ENCODE data around the gene CEP162.
"Not testable (repeated sequence)": the region's sequence is repeated elsewhere in the genome, so short reads cannot be mapped to it uniquely, and the experiment has no call there.

Gene CEP162

GRCh38 chr6:84227434-84228197, at the start of gene CEP162:
CEP162 (minus strand) TSS chr6:84227643; CDS start chr6:84226393, 1,250 bp downstream.
- DNase-seq: peak; percentile 71

- no peak for DNase-seq
These were observed 47.4 kb upstream of the CEP162 start for GRCh38 chr6:84274856-84275255.

- no peak for DNase-seq
These were observed 45.8 kb upstream of the CEP162 start for GRCh38 chr6:84273048-84273809.

- no peak for DNase-seq
These were observed 44.9 kb upstream of the CEP162 start for GRCh38 chr6:84272298-84272697.

- DNase-seq: no peak
These were observed 43.7 kb upstream of the CEP162 start for GRCh38 chr6:84271061-84271716.

- DNase-seq: no peak
These were observed 42.7 kb upstream of the CEP162 start for GRCh38 chr6:84269947-84270733.

- DNase-seq: no peak
These were observed 41.3 kb upstream of the CEP162 start for GRCh38 chr6:84268781-84269180.

- no peak for DNase-seq
These were observed 36.1 kb upstream of the CEP162 start for GRCh38 chr6:84263557-84263956.

- no peak for DNase-seq
These were observed 33.5 kb upstream of the CEP162 start for GRCh38 chr6:84260926-84261325.

- no peak for DNase-seq
These were observed 32.8 kb upstream of the CEP162 start for GRCh38 chr6:84260196-84260595.

GRCh38 chr6:84258866-84259265, 31.4 kb upstream of the CEP162 start:
- no peak for DNase-seq

GRCh38 chr6:84258268-84258667, 30.8 kb upstream of the CEP162 start:
- DNase-seq: no peak

- no peak for DNase-seq
These were observed 28.2 kb upstream of the CEP162 start for GRCh38 chr6:84255641-84256040.

GRCh38 chr6:84253380-84253779, 25.9 kb upstream of the CEP162 start:
- DNase-seq: no peak

- no peak for DNase-seq
These were observed 24.6 kb upstream of the CEP162 start for GRCh38 chr6:84251891-84252539.

- DNase-seq: no peak
These were observed 22.3 kb upstream of the CEP162 start for GRCh38 chr6:84249724-84250123.

GRCh38 chr6:84244416-84245081, 17.1 kb upstream of the CEP162 start:
- DNase-seq: not testable (repeated sequence)

GRCh38 chr6:84243240-84243639, 15.8 kb upstream of the CEP162 start:
- no peak for DNase-seq

- DNase-seq: no peak
These were observed 14.8 kb upstream of the CEP162 start for GRCh38 chr6:84242265-84242664.

- DNase-seq: no peak
These were observed 728 bp upstream of the CEP162 start for GRCh38 chr6:84228198-84228543.

- no peak for DNase-seq
These were observed 404 bp downstream of the CEP162 start for GRCh38 chr6:84227044-84227433.

GRCh38 chr6:84224251-84224650, 3.2 kb downstream of the CEP162 start:
- no peak for DNase-seq
